Esophagus squamous epithelium (tissue), 4 donors: ENCODE measurements around the gene BUB1.

Experiments used
- POLR2A ChIP-seq, 4 donors: fragments of 450-650 bp; IDR thresholded peaks; one replicate each; pipeline ENCODE4 v1.6.1; 2017; ENCODE audit warnings: antibody characterized with exemption in 4 of 4, mild to moderate bottlenecking in 4 of 4, moderate library complexity in 3 of 4
- TF ChIP-seq, protein P1 (sequence below), 6 experiments: fragments of 450-650 bp in 4 of 6; fragments of 200-600 bp in 2 of 6; sonication (generic) in 2 of 6; IDR thresholded peaks; one replicate each; pipeline ENCODE4 v1.5.1; 2016 to 2019; ENCODE audit warnings: antibody characterized with exemption in 6 of 6, mild to moderate bottlenecking in 4 of 6, moderate library complexity in 4 of 6

DNA sequence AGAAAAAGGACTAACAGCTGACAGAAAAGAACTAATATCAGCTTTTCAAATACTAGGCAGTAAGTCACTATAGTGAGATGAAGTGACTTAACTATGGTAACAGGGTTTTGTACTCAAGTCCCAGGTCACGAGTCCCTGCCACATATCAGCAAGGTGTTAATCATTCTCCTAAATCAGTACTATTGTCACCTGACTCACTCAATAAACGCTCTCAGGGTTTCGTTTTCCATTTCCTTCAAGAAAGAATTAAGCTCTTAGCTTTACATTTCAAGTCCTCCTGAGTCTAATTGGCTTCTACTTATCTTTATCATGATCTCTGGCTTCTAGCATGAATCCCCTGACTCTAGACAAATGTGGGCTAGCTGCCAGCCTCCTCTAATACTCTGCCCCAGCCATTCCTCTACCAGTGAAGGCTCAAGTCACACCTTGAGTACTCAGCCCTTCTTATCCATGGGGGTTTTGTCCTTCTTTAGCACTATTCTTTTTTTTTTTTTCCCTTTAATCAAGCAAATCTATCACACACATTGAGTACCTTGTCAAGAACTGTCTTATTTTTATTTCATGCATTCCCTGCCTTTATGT, 20.0 kb downstream of the BUB1 start:
- TF ChIP-seq, protein P1, sequence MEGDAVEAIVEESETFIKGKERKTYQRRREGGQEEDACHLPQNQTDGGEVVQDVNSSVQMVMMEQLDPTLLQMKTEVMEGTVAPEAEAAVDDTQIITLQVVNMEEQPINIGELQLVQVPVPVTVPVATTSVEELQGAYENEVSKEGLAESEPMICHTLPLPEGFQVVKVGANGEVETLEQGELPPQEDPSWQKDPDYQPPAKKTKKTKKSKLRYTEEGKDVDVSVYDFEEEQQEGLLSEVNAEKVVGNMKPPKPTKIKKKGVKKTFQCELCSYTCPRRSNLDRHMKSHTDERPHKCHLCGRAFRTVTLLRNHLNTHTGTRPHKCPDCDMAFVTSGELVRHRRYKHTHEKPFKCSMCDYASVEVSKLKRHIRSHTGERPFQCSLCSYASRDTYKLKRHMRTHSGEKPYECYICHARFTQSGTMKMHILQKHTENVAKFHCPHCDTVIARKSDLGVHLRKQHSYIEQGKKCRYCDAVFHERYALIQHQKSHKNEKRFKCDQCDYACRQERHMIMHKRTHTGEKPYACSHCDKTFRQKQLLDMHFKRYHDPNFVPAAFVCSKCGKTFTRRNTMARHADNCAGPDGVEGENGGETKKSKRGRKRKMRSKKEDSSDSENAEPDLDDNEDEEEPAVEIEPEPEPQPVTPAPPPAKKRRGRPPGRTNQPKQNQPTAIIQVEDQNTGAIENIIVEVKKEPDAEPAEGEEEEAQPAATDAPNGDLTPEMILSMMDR (IDR thresholded peaks at IDR 0.05), result no peak
- TF ChIP-seq POLR2A (IDR thresholded peaks at IDR 0.05), result no peak
